VCaP (cell line): ENCODE results near the gene AJAP1.
A peak's percentile ranks its signal among the peaks of the same experiment; 100 is the strongest.

ENCODE experiments used
- H3K27ac ChIP-seq: fragments of 450-650 bp; 2 replicates; pipeline ENCODE4 v1.5.1; 2017
- CTCF ChIP-seq: fragments of 450-650 bp; conservative IDR thresholded peaks from 2 replicates; pipeline ENCODE4 v1.5.1; 2017; ENCODE audit warnings: mild to moderate bottlenecking, moderate library complexity

AJAP1 gene

GRCh38 chr1:4693331-4693730 is 38.9 kb downstream of the AJAP1 start:
- no peak for TF ChIP-seq CTCF
- H3K27ac ChIP-seq: no peak overlapping the region

GRCh38 chr1:4693891-4694290 is 39.5 kb downstream of the AJAP1 start:
- TF ChIP-seq CTCF: no peak
- no peak overlapping the region for H3K27ac ChIP-seq

- TF ChIP-seq CTCF: peak; percentile 26; the same call in 1 of the 2 replicates
- H3K27ac ChIP-seq: no peak overlapping the region
Measured at GRCh38 chr1:4694492-4694891, 40.1 kb downstream of the AJAP1 start.

- no peak for TF ChIP-seq CTCF
- H3K27ac ChIP-seq: no peak overlapping the region
Measured at GRCh38 chr1:4695241-4695640, 40.8 kb downstream of the AJAP1 start.

- TF ChIP-seq CTCF: no peak
- H3K27ac ChIP-seq: no peak overlapping the region
Measured at GRCh38 chr1:4696161-4696745, 41.8 kb downstream of the AJAP1 start.

GRCh38 chr1:4696753-4697152 is 42.3 kb downstream of the AJAP1 start:
- no peak for TF ChIP-seq CTCF
- no peak overlapping the region for H3K27ac ChIP-seq

- H3K27ac ChIP-seq: no peak overlapping the region
Measured at GRCh38 chr1:4697801-4698200, 43.4 kb downstream of the AJAP1 start.

More at GRCh38 chr1:4697801-4698200, 43.4 kb downstream of the AJAP1 start:
- TF ChIP-seq CTCF: no peak
